ENCODE results near the gene RABGAP1L.
"Not testable (repeated sequence)": the region's sequence is repeated elsewhere in the genome, so short reads cannot be mapped to it uniquely, and the experiment has no call there.

The RABGAP1L gene

DNA sequence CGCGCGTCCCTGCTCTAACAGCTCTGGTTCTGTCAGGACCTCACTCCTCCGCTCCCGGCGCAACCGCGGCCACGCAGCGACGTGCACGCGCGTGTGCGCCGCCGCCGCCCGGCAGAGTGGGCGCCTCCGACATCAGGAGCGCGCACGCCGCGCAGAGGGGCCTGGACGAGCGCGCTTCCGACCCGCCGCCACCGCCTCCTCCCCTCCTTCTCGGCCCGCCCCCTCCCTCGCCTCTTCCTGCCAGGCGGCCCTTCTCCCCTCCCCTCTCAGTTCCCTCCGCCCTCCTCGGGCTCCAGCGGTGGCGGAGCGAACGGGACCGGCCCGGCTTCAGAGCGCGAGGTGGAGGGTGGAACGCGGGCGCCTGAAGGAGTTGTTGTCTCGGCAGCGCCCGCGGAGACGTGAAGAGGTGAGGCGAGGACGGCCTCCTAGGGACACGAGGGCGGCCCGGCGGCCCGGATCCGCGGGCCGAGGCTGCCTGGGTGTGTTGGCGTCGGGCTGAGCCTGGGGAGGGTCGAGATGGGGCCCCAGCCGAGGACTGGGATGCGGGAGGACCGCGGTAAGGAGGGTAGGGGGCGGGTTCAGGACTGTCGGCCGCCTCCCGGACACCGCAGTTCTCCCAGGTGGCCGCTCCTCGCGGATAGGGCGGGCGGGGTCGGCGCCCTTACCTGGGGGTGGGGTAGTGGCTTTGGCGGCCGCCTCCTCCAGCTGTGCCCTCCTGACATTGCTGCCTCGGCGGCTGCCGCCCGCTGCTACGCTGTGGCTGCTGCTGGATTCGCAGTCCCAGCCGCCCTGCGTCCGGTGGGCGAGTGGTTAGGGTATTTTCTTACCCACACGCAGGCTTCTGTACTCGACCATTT lies at the start of gene RABGAP1L:
TSS of gene RABGAP1L (plus strand) at position 269 of the 857 bp plus-strand sequence.
- peak; percentile 82 for DNase-seq

- DNase-seq, result no peak
These were observed 49.3 kb upstream of the RABGAP1L start for GRCh38 chr1:174110053-174110452.

DNA sequence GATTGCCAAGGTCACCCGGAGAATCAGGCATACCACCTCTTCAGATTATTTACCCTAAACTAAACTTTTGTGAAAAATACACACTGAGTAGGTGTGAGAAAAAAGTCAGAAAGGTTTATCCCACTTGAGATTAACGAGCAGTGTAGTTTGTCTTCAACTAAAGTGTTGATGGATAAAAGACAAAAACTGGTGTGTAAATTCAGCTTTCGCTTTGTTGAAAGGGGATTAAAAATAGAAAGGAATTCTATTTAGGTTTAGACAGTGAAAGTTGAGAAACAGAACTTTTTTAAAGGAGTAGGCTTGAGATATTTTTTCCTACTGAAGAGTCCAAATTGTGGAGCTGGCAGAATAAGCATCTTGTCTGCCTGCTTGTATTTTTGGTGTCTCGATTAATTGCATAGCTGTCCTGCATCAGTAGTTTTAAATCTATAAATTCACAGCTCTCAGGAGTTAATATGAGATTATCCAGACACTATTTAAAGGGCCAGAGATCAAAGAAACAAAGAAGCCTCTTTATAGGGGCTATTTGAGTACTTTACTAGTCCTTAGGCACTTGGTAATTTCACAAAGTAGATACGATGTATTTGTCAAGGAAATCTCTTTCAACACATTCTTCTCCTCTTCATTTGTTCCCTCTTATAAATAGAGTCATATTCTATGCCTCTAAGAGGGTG lies 46.7 kb upstream of the RABGAP1L start:
- no peak for DNase-seq

GRCh38 chr1:174114106-174114505 lies 45.2 kb upstream of the RABGAP1L start:
- no peak for DNase-seq

DNA sequence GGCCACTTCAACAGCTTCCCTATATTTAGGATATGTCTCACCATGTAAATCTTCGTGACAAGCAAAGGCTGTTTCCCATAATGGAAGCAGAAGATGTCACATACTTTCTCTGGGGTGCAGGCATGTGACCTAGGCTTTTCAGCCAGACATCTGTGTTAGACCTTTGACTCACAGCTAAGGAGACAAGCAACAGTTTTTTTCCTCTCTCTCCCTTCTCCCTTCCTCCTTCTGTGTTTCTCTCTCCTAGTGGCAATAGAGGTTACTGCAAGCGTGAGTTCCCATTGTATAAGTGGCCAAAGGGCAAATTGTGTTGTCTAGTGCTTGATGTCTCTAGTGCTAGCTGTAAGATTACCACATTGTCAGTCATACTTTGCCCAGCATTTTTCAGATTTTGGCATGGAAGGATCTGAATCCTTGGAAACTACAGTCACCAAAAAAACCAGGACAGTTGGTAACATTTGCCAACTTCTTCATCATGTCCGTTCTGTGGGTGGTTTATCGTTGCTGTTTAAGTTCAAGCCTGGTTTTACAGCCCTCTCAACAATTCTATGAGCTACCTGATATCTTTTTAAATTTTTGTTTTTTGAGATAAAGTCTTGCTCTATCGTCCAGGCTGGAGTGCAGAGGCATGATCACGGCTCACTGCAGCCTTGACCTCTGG lies 44.4 kb upstream of the RABGAP1L start:
- peak; percentile 10 for DNase-seq

GRCh38 chr1:174116042-174116441 lies 43.3 kb upstream of the RABGAP1L start:
- no peak for DNase-seq

GRCh38 chr1:174118751-174119150 lies 40.6 kb upstream of the RABGAP1L start:
- no peak for DNase-seq

DNA sequence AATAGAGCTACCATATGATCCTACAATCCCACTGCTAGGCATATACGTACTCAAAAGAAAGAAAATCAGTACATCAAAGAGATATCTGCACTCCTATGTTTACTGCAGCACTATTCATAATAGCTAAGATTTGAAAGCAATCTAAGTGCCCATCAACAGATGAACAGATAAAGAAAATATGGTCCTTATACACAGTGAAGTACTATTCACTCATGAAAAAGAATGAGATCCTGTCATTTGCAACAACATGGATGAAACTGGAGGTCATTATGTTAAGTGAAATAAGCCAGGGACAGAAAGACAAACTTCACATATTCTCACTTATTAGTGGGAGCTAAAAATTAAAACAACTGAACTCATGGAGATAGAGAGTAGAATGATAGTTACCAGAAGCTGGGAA lies 37.0 kb upstream of the RABGAP1L start:
- DNase-seq, result not testable (repeated sequence)

GRCh38 chr1:174123843-174124242 lies 35.5 kb upstream of the RABGAP1L start:
- no peak for DNase-seq

- not testable (repeated sequence) for DNase-seq
These were observed 32.1 kb upstream of the RABGAP1L start for GRCh38 chr1:174127176-174127575.

DNA sequence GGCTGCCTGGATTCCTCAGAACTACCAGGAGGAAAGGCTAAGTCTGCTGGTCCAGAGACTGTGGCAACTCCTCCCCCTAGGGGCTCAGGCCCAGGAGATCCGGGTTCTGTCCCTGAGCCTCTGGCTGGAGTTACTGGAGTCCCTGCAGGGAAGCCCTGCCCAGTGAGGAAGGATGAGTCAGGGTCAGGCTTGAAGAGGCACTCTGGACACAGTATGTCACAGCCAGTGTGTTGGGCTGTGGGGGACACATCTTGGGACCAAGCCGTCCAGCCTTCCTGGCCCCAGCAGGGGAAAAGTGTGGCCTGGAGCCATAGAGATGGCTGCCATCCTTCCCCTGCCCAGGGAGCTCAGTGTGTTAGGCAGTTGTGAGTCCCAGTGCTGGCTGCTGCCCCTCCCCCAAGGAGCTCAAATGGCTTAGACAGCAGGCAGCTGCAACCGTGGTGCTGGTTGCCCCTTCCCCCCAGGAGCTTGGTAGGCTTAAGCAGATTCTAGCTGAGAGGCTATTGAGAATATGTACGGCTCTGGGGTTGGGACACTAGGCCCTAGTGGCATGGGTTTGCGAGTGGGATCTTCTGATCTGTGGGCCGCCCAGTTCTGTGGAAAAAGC lies 28.2 kb upstream of the RABGAP1L start:
- DNase-seq, result no peak

DNA sequence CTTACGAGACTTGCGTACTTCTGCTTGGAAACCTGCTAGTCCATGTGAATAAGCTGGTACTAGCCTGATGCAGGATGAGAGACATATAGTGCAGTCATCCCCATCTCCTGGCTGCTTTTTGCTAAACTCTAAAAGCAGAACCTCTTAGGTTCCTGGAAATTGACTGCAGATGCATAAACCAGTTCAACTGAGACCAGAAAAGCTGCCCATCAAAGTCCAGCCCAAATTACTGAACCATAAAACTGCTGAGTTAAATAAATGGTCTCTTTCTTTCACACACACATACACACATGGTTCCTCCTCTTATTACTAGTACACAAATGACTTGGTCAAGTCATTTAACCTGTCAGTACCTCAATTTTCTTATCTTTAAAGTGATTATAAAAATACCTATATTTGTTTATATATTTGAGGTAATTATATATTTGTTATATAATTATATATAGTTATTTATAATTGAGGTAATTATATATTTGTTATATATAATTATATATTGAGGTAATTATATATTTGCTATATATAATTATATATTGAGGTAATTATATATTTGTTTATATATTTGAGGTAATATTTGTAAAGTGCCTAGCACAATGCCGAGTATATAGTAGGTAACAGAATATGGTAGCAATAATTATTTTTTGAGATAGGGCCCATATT lies 25.2 kb upstream of the RABGAP1L start:
- no peak for DNase-seq

DNA sequence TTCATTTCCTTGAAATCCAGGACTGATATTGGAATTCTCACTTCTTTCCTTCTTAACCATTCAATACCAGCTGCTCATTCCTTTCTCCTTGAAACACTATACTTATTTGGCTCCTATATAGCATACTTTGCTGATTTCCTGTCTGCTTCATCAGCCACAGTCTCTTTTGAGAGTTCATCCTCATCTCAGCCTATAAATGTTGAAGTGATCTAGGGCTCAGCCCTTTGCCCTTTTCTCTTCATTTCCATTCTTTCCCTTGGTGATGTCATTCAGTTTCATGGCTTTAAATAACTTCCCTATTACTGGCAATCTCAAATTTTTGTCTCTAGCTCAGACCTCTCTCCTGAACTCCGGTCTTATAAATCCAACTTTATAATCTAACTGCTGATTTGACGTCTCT lies 24.1 kb upstream of the RABGAP1L start:
- DNase-seq, result no peak

GRCh38 chr1:174136714-174137113 lies 22.6 kb upstream of the RABGAP1L start:
- no peak for DNase-seq

DNA sequence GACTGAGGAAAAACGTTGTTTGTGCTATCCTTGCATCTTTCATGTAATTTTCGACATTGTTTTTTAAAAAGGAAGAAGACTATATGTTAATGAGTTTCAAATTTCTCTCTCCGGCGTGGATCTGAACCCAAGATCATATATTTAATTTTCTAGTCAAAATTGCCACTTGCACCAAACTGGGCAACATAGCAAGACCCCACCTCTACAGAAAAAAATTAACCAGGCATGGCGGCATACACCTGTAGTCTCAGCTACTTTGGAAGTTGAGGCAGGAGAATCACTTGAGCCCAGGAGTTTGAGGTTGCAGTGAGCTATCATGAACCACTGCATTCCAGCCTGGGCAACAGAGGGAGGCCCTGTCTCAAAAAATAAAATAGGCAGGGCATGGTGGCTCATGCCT lies 16.5 kb upstream of the RABGAP1L start:
- DNase-seq, result no peak

DNA sequence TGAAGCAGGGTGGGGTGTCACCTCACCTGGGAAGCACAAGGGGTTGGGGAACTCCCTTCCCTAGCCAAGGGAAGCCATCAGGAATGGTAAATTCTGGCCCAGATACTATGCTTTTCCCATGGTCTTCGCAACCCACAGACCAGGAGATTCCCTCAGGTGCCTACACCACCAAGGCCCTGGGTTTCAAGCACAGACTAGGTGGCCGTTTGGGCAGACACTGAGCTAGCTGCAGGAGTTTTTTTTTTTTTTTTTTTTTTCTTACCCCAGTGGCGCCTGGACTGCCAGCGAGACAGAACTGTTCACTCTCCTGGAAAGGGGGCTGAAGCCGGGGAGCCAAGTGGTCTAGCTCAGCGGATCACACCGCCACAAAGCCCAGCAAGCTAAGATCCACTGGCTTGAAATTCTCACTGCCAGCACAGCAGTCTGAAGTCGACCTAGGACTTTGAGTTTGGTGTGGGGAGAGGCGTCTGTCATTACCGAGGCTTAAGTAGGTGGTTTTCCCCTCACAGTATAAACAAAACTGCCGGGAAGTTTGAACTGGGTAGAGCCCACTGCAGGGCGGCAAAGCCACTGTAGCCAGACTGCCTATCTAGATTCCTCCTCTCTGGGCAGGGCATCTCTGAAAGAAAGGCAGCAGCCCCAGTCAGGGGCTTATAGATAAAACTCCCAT lies 15.5 kb upstream of the RABGAP1L start:
- DNase-seq, result not testable (repeated sequence)

DNA sequence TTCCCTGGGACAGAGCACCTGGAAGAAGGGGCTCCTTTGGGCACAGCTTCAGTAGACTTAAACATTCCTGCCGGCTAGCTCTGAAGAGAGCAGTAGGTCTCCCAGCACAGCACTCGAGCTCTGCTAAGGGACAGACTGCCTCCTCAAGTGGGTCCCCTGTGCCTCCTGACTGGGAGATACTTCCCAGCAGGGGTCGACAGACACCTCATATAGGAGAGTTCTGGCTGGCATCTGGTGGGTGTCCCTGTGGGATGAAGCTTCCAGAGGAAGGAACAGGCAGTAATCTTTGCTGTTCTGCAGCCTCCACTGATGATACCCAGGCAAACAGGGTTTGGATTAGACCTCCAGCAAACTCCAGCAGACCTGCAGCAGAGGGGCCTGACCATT lies 14.9 kb upstream of the RABGAP1L start:
- DNase-seq, result not testable (repeated sequence)

DNA sequence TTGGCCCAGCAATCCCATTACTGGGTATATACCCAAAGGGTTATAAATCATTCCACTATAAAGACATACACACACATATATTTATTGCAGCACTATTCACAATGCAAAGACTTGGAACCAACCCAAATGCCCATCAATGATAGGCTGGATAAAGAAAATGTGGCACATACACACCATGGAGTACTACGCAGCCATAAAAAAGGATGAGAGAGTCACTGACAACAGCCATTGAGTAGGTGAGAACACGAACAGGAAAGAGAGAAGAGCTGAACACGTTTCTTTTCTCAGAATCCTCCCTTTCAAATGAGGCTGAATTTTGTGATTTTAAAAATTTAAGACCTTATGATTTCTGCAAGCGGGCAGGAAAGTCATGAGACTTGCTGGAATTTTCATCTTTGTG lies 10.1 kb upstream of the RABGAP1L start:
- no peak for DNase-seq

DNA sequence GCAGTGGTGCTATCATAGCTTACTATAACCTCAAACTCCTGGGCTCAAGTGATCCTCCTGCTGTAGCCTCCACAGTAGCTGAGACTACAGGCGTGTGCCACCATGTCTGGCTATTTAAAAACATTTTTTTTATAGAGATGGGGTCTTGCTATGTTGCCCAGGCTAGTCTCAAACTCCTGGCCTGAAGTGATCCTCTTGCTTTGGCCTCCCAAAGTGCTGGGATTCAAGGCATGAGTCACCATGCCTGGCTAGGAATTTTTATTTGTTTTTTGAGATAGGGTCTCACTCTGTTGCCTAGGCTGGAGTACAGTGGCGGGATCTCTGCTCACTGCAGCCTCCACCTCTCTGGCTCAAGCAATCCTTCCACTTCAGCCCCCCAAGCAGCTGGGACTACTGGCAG lies 8.8 kb upstream of the RABGAP1L start:
- DNase-seq, result no peak

DNA sequence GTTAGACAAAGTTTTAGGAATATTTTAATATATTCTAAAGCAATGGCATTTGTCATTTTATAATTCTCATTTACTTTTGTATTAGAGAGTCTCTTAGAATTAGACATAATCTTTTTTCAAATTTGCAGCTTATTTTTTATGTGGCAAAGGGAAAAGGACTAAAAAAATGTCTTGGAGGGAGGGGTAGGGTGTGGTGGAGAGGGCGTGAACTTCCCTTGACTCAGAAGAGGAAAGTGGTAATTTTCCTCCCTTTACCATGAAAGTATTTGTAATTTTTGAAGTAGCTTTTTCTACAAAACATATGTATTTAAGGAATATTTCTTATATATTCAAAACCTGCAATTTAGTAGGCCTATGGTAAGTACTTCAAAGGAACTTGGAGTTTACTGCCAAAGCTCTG lies 6.9 kb upstream of the RABGAP1L start:
- DNase-seq, result no peak

- no peak for DNase-seq
These were observed 6.1 kb upstream of the RABGAP1L start for GRCh38 chr1:174153085-174153824.

DNA sequence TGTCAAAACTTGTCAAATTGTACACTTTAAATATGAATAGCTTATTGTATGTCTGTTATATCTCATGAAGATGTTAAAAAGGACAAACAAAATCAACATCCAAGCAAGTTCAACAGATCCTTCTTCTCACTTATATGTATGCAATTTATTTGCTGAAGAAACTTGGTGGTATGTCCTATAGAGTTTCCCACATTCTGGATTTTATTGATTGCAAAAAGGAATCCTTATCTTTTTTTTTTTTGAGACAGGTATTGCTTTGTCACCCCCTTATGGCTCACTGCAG lies 5.6 kb upstream of the RABGAP1L start:
- DNase-seq, result no peak
